ENCODE results near the gene KCNJ5.

DNA sequence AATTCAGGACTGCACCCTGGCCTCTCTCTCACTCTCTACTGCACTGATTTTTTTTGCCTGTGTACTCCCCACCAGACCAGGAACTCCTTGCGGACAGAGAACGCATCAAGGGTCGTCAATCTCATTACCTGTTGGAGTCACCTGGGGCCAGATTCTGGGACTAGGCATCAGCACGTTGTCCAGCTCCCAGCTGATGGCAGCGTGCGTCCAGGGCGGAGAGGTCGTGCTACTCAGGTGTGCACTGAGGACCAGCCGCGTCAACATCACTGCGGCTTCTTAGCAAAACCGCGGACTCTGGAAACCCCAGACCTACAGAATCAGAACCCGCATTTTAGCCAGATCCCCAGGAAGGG is 13.1 kb downstream of the KCNJ5 start:
- TF ChIP-seq CEBPB (IDR thresholded peaks at IDR 0.05; ENCODE audit: low read depth) (no peak), TCF7L2 (IDR thresholded peaks at IDR 0.05; ENCODE audit: borderline replicate concordance, extremely low read depth, insufficient read depth, insufficient read length) (no peak), EZH2 (IDR thresholded peaks at IDR 0.05) (no peak), YY1 (IDR thresholded peaks at IDR 0.05; ENCODE audit: extremely low read depth, insufficient replicate concordance, low read depth, low read length) (no peak), POLR2AphosphoS5 (IDR thresholded peaks at IDR 0.05; ENCODE audit: low read depth, low read length) (no peak), EZH2phosphoT487 (IDR thresholded peaks at IDR 0.05; ENCODE audit: borderline replicate concordance) (no peak), POLR2A (IDR thresholded peaks at IDR 0.05; ENCODE audit: borderline replicate concordance, extremely low read depth, insufficient read depth, insufficient read length) (no peak), RAD21 (IDR thresholded peaks at IDR 0.05; ENCODE audit: low read depth) (no peak), SP1 (IDR thresholded peaks at IDR 0.05; ENCODE audit: low read depth) (no peak), CBX3 (IDR thresholded peaks at IDR 0.05; ENCODE audit: low read depth) (no peak)
- TF ChIP-seq, protein P1, sequence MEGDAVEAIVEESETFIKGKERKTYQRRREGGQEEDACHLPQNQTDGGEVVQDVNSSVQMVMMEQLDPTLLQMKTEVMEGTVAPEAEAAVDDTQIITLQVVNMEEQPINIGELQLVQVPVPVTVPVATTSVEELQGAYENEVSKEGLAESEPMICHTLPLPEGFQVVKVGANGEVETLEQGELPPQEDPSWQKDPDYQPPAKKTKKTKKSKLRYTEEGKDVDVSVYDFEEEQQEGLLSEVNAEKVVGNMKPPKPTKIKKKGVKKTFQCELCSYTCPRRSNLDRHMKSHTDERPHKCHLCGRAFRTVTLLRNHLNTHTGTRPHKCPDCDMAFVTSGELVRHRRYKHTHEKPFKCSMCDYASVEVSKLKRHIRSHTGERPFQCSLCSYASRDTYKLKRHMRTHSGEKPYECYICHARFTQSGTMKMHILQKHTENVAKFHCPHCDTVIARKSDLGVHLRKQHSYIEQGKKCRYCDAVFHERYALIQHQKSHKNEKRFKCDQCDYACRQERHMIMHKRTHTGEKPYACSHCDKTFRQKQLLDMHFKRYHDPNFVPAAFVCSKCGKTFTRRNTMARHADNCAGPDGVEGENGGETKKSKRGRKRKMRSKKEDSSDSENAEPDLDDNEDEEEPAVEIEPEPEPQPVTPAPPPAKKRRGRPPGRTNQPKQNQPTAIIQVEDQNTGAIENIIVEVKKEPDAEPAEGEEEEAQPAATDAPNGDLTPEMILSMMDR (IDR thresholded peaks at IDR 0.05 in 2 of 3, conservative IDR thresholded peaks at IDR 0.05 in 1 of 3; ENCODE audit: borderline replicate concordance in 1 of 3, insufficient read depth in 1 of 3, low read depth in 2 of 3, low read length in 2 of 3) = no peak
- TF ChIP-seq, protein P2, sequence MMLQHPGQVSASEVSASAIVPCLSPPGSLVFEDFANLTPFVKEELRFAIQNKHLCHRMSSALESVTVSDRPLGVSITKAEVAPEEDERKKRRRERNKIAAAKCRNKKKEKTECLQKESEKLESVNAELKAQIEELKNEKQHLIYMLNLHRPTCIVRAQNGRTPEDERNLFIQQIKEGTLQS (IDR thresholded peaks at IDR 0.05) = no peak
- TF ChIP-seq, protein P3, sequence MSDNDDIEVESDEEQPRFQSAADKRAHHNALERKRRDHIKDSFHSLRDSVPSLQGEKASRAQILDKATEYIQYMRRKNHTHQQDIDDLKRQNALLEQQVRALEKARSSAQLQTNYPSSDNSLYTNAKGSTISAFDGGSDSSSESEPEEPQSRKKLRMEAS (IDR thresholded peaks at IDR 0.05) = no peak
- TF ChIP-seq, protein P4, sequence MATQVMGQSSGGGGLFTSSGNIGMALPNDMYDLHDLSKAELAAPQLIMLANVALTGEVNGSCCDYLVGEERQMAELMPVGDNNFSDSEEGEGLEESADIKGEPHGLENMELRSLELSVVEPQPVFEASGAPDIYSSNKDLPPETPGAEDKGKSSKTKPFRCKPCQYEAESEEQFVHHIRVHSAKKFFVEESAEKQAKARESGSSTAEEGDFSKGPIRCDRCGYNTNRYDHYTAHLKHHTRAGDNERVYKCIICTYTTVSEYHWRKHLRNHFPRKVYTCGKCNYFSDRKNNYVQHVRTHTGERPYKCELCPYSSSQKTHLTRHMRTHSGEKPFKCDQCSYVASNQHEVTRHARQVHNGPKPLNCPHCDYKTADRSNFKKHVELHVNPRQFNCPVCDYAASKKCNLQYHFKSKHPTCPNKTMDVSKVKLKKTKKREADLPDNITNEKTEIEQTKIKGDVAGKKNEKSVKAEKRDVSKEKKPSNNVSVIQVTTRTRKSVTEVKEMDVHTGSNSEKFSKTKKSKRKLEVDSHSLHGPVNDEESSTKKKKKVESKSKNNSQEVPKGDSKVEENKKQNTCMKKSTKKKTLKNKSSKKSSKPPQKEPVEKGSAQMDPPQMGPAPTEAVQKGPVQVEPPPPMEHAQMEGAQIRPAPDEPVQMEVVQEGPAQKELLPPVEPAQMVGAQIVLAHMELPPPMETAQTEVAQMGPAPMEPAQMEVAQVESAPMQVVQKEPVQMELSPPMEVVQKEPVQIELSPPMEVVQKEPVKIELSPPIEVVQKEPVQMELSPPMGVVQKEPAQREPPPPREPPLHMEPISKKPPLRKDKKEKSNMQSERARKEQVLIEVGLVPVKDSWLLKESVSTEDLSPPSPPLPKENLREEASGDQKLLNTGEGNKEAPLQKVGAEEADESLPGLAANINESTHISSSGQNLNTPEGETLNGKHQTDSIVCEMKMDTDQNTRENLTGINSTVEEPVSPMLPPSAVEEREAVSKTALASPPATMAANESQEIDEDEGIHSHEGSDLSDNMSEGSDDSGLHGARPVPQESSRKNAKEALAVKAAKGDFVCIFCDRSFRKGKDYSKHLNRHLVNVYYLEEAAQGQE (IDR thresholded peaks at IDR 0.05; ENCODE audit: low read depth) = no peak
